22Rv1 (cell line): ENCODE measurements around the gene C11orf86.

Experiments used
- CTCF ChIP-seq: fragments of 450-650 bp; IDR thresholded peaks from 2 replicates; pipeline ENCODE4 v1.5.1; 2017; ENCODE audit warnings: mild to moderate bottlenecking
- ZFX ChIP-seq: fragments of 450-650 bp; IDR thresholded peaks from 2 replicates; pipeline ENCODE4 v1.6.1; 2017; ENCODE audit warnings: antibody characterized with exemption, borderline replicate concordance

DNA sequence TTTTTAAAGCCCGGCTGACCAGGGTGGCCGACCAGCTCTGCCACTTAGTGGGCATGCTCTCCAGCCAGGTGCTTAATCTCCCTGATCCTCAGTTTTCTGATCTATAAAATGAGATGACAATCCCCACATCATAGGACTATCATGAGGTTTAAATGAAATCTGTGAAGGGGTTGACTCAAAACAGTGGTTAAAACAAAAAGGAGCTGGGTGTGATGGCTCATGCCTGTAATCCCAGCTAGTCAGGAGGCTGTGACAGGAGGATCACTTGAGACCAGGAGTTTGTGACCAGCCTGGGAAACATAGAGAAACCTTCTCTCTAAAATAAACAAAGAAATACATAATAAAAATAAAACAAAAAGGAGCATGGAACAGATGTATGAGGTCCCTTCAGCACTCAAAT, 3.6 kb upstream of the C11orf86 start:
- TF ChIP-seq CTCF (no peak), ZFX (no peak)
